ENCODE measurements around the gene PRKAR1B.

PRKAR1B gene

DNA sequence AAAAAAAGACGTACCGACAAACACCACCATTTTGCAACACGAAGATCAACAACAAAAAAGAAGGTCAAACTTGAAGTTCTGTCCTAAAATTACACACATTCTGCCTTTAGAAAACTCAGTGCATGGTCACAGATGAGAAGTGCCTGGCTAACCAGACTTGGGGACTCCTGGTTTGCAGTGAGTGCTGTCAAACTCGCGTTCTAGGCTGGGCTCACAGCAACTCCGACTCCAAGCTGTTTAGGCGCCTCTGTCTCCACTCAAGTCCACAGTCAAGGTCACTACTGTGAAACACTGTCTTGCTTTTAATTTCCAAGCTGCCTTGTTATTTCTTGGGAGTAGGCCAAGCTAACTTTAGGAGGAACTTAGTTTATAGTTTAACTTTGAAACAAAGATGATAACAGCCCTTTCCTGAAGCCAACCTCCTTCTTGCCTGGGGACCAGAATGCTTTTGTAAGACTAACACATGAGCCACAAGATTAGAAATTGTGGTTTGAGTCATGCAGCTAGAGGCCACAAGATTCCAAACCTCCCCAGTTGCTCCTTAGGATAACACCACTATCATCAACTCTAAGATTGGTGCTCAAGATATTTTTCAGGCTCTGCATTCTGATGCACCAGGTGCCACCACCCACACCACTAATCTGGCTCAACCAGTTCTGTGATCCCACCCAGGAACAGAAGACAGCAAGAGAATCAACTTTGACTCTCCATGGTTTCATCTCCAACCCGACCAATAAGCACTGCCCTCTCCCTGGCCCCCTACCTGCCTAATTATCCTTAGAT lies 1.7 kb downstream of the PRKAR1B start:
- no peak for DNase-seq (ENCODE audit: extremely low read depth in 1 of 2, low read depth in 1 of 2)

DNA sequence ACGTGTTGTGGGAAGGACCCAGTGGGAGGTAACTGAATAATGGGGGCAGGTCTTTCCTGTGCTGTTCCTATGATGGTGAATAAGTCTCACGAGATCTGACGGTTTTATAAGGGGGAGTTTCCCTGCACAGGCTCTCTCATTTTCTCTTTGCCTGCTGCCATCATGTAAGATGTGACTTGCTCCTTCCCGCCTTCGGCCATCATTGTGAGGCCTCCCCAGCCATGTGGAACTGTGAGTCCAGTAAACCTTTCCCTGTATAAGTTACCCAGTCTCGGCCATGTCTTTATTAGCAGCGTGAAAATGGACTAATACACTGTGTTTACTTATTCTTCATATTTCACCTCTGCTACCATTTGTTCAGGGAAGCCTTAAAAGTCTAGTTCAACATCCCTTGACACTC lies 2.8 kb downstream of the PRKAR1B start:
- DNase-seq (ENCODE audit: extremely low read depth in 1 of 2, low read depth in 1 of 2) = no peak

DNA sequence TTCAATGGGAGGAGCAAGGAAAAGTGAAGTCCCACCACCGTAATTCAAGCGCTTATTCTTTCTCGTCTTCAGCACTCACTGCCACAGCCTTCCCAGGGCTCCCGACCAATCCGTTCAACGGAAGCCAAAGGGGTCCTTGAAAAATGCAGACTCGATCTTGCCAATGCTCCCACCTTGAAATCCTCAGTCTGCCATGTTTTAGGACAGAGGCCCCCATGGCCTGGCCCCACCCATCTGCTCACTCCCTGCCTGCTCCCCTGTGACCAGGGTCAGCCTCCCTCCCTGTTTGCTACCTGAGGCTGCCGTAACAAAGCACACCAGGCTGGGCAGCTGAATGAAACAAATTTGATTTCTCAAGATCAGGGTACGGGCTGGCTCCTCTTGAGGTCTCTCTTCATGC lies 3.5 kb downstream of the PRKAR1B start:
- DNase-seq (ENCODE audit: extremely low read depth in 1 of 2, low read depth in 1 of 2) = no peak

DNA sequence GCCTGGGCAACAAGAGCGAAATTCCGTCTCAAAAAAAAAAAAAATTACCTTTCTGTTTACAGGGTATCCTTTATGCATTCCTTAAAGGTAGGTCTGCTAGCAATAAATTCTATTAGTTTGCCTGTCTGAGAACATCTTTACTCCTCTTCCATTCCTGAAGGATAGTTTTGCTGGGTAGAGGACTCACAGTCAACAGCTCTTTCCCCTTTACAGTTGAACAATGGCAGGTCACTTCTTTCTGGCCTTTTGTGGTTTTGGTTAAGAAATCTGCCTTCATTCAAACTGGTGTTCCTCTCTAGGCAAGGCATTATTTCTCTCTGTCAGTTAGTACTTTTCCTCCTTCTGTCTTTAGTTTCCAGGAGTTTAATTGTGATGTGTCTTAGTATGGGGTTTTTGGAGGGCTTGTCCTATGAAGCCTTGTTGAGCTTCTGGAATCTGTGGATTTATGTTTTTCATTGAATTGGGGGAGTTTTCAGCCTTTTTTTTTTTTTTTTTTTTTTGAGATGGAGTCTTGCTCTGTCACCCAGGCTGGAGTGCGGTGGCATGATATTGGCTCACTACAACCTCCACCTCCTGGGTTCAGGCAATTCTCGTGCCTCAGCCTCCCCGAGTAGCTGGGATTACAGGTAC lies 5.3 kb downstream of the PRKAR1B start:
- no peak for DNase-seq (ENCODE audit: extremely low read depth in 1 of 2, low read depth in 1 of 2)

DNA sequence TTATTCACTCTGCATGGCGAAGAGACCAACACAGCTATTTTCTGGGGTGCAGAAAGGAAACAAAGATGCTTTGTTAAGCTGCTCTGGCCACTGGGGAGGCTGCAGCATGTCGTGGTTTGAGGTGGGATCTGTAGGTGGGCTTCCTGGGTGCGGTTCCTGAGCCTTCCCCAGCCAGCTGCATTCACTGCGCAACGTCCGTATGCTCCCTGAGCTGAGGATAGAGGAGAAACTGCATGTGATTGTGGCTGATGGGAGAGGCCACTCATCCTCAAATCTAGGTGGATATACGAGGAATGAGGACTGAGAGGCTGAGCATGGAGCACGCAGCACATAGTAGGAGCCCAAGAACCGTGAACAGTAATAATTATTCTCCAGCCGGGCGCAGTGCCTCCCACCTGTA lies 10.4 kb downstream of the PRKAR1B start:
- no peak for DNase-seq (ENCODE audit: extremely low read depth in 1 of 2, low read depth in 1 of 2)

DNA sequence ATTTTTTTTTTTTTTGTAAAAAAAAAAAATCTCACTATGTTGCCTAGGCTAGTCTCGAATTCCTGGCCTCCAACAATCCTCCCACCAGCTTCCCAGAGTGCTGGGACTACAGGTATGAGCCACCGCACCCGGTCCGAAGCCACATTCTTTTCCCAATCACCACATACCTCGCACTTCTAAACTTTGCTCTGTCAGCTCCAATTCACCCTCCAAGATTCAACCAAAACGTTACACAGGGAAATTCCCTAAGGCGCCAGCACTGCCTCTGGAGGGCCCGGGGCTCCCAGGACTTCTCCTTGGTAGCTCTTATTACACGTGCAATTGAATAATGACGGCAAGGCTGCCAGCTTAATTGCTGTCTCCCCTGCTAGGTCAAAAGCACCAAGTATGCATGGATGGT lies 10.9 kb downstream of the PRKAR1B start:
- DNase-seq (ENCODE audit: extremely low read depth in 1 of 2, low read depth in 1 of 2) = no peak

- no peak for DNase-seq (ENCODE audit: extremely low read depth in 1 of 2, low read depth in 1 of 2)
Measured at GRCh38 chr7:714251-714671, 12.8 kb downstream of the PRKAR1B start.

DNA sequence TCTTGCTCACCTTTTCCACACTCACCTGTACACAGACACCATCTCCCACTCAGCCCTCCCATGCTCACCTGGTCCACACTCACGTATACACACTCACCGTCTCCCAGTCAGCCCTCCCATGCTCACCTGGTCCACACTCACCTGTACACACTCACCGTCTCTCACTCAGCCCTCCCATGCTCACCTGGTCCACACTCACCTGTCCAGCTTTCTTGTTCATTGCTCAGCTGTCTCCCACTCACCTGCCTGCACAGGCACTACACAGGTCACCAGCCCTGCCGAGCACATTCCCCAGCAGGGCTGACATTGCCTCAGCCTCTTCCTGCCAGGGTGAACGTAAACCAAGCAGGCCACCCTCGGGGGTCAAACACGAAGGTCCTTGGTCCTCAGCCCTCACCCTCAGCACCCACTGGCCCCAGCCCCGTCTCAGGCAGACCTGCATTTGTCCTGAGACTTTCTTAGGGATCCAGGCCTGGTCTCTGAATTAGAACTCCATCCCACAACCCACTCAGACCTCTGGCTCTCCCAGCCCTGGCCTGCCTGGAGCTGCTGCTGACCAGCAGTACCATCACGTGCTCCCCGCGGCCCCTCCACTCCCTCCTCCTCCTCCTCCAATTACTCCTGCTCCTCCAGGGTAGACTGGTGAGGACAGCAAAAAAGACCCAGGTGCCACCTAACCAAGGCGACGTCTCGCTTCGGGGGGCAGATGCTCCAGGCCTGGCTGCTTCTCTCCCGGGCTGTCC lies 13.4 kb downstream of the PRKAR1B start:
- DNase-seq (ENCODE audit: extremely low read depth in 1 of 2, low read depth in 1 of 2) = no peak

DNA sequence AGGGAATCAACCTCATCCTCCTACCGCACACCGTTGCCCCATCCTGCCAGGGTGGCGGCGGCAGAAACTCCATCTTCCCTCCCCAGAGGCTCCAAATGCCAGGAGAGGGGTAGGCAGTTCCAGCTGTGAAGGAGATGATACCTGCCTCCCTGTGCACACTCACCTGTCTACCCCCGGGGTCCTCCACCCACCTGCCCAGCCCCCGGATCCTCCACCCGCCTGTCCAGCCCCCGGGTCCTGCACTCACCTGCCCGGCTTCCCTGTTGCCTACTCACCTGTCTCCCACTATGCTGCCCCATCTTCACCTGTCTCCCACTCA lies 14.0 kb downstream of the PRKAR1B start:
- DNase-seq (ENCODE audit: extremely low read depth in 1 of 2, low read depth in 1 of 2) = no peak

DNA sequence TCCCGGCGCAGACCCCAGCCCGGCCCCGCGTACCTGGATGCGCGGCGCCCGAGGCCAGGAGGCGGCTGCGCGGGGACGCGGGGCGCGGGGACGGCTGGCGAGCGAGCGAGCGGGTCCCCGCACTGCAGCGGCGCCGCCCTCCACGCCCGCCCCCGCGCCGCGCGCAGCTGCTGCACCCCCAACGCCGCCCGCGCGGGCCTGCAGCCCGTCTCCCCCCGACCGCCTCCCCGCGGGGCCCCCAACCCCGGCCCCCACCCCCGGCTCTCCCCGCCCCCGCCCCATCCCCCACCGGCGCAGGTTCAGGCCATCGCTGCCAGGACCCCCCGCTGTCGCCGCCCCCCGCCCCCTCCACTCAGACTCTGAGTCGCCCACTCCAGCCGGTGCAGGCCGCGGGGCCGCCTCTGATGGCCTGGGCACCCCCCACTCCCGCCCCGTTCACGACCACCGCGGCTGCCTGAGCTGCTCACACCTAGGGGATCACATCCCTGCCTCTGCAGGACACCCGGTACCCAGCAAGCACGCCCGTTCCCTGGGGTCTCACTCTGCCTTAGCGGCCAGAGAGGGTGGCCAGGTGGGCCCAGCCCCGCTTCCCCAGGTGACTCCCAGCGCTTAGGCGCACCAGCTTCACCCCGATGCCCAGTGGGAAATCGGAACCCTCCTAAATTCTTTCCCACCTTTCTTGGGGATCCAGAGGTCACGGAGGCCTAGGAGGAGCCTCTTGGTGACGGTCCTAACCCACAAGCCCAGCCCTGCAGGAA lies 14.5 kb downstream of the PRKAR1B start:
- no peak for DNase-seq (ENCODE audit: extremely low read depth in 1 of 2, low read depth in 1 of 2)

GRCh38 chr7:711922-712380 lies 15.1 kb downstream of the PRKAR1B start:
- DNase-seq (ENCODE audit: extremely low read depth in 1 of 2, low read depth in 1 of 2) = no peak

DNA sequence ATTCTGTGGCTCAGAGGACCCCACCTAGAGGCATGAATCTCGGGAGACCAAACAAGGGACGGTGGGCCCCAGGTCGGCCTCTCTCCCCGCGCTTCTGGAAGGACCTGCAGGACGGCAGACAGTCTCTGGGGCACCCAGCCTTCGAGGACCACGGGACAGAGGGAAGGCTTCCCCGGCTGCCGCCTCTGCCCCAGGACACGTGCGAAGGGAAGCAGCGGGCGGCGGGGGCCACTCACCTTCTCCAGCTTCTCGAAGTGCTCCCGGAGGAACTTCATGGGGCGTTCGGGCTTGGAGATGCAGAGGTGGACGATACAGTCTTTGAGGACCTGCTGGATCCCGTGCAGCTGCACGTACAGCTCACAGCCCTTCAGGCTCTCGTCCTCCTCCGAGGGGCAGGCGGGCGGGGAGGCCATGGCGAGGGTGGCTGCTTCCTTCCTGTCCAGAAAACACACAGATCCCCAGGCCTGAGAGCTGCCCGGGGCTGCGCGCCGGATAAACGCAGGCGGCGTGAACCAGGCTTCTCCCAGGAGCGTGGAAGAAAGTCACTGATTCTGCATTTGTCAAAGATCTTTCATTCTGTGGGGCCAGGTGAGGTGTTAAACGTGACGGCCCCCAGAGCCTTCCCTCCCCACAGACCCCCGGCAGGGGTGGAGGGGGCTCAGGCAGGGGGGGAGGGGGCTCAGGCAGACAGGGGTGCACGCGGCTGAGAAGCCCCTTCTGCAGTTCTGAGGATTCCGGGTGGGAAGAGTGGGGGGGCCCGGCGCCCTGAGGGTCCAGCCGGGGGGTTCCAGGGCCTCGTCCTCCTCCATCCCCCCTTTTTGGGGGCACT lies 15.8 kb downstream of the PRKAR1B start:
- DNase-seq (ENCODE audit: extremely low read depth in 1 of 2, low read depth in 1 of 2) = no peak

DNA sequence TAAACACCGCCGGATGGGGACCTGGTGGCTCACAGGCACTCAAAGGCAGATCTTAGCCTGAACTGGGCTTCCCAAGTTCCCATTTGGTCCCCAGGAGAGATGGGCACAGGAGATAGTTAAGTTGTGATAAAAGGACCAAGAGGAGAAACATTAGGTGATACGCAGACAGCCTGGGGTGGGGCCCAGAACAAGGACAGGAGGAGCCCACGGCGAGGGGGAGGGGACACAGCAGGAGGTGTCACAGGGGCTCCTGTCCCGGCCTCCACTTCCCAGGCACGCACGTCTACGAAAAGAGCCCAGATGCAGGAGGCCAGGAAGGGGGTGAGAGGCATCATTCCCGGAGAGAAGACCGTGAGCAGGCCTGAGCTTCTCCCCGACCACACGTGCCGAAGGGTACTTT lies 16.9 kb downstream of the PRKAR1B start:
- DNase-seq (ENCODE audit: extremely low read depth in 1 of 2, low read depth in 1 of 2) = no peak

- DNase-seq (ENCODE audit: extremely low read depth in 1 of 2, low read depth in 1 of 2) = no peak
Measured at GRCh38 chr7:707296-708000, 19.6 kb downstream of the PRKAR1B start.

GRCh38 chr7:706721-707120 lies 20.4 kb downstream of the PRKAR1B start:
- DNase-seq (ENCODE audit: extremely low read depth in 1 of 2, low read depth in 1 of 2) = no peak

DNA sequence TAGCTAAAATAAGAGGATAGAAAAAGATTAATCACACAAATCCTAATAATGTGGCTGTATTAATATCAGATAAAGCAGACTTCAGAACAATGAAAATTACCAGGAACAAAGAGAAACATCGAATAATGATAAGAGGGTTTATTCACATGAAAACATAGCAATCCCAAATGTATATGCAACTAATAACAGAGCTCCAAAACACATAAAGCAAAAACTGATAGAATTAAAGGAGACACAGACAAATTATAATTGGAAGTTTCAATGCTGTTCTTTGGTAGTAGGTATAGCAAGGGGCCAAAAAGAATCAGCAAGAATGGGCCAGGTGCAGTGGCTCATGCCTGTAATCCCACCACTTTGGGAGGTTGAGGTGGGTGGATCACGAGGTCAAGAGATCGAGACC lies 24.0 kb downstream of the PRKAR1B start:
- DNase-seq (ENCODE audit: extremely low read depth in 1 of 2, low read depth in 1 of 2) = no peak

DNA sequence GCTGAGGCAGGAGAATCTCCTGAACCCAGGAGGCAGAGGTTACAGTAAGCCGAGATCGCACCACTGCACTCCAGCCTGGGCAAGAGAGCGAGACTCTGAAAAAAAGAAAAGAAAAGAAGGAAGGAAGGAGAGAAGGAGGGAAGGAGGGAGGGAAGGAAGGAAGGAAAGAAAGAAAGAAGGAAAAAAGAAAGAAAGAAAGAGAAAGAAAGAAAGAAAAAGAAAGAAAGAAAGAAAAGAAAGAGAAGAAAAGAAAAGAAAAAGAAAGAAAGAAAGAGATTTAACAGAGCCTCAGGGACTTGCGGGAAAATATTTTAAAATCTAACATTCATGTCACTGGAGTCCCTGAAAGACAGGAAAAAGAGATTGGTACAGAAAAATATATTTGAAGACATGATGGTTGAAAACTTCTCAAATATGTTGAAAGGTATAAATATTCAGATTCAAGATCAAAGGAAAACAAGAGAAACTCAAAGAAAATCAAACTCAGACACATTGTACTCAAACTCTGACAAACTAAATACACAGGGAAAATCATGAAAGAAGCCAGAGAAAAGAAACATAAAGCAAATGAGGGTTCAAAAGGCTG lies 25.9 kb downstream of the PRKAR1B start:
- DNase-seq (ENCODE audit: extremely low read depth in 1 of 2, low read depth in 1 of 2) = no peak

DNA sequence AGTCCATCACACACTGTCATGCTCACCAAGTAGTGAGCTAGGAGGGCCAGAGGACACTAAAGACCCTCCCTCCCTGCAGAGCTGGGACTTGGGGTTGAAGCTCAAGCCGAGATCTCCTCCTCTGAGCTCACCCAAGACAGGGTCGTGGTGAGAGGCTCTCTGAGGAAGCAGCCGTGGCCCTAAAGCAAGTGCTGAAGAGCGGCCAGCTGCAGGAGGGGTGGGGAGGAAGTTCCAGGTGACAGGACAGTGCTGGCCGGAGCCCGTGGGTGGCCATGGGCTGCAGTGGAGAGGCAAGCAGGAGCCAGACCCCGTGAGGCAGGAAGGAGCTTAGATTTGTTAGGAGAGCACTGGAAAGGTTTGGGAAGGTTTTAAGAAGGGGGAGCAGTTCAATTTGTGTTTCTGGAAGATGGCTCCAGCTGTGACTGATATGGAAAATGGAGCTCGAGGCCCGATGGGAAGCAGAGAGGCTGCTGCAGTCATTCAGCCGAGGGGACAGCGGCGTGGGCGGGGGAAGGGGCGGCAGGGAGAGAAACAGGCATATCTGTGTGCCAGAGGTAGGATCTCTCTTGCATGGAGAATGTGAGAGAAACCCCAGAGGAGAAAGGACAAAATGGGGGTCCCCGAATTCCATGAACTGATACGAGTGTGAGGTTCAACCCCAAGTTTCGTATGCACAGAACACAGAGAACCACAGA lies 27.5 kb downstream of the PRKAR1B start:
- DNase-seq (ENCODE audit: extremely low read depth in 1 of 2, low read depth in 1 of 2) = no peak

Measured in activated CD8-positive, alpha-beta memory T cell treated with anti-CD3 and anti-CD28 coated beads for 1 hour (primary cell).